DMS153 treated with DMSO at 0.1 percent for 48 hours (cell line): Measurements from ENCODE around the gene ST6GALNAC3.

Source experiments
- DNase-seq: peaks from one replicate; lab custom pipeline; 2025; ENCODE audit not compliant: unreplicated experiment; lab: John Stamatoyannopoulos, UW

ST6GALNAC3 gene

DNA sequence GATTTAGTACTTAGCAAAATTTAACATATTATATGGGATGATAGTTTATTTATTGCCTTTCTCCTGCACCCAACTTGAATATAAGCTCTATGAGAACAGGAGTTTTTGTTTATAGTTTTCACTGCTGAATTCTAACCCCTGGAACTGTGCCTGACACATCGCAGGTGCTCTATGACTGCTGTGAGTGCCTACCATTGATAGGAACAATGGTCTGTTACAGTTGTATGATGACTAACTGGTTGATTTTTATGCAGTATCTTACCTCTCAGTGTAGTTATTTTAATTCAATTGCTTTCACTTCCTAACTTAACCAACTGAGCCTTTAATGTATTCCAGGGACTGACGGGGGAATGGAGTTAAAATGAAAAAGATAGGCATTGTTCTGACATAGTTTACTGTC, 336.0 kb downstream of the ST6GALNAC3 start:
- DNase-seq, result no peak

- no peak for DNase-seq
Measured at GRCh38 chr1:76418531-76418930, 344.0 kb downstream of the ST6GALNAC3 start.

- no peak for DNase-seq
Measured at GRCh38 chr1:76419603-76420002, 345.1 kb downstream of the ST6GALNAC3 start.

- no peak for DNase-seq
Measured at GRCh38 chr1:76425201-76426145, 350.9 kb downstream of the ST6GALNAC3 start.

GRCh38 chr1:76426606-76427005, 352.1 kb downstream of the ST6GALNAC3 start:
- DNase-seq, result no peak

GRCh38 chr1:76428028-76428427, 353.5 kb downstream of the ST6GALNAC3 start:
- DNase-seq, result no peak

GRCh38 chr1:76430531-76430930, 356.0 kb downstream of the ST6GALNAC3 start:
- DNase-seq, result no peak

DNA sequence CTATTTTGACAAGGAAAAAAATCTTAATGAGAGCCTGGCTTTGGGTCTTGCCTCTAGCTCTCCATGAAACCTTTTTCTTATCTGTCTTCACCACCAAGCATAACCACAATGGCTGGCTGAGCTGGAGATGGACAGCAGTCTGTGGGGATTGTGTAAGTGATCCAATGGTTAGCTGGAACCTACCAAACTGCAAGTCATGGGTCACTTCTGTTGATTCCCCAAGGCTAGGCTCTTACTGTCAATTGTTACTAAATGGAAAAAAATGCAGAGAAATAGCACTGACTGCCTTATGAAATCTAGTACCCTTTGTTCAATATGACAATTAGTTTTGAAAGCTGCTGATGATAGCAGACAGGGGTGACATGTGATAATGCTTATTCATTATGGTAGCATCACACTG, 359.0 kb downstream of the ST6GALNAC3 start:
- no peak for DNase-seq

DNA sequence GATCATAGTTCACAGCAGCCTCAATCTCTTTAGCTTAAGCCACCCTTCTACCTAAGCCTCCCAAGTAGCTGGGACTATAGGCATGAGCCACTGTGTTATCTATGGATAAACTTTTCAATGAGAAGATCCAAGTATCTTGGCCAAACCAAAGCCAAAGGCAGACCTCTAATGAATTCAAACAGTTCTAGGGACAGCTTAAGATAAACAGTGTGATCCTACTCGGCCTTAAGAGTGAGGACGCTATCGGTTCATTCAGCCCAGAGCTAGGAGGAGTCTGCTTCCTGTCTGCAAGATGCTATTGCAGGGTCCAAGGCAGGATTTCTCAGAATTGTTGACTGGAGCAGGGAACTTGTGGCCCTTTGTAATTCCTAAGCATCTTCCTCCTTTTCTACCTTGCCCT, 368.7 kb downstream of the ST6GALNAC3 start:
- no peak for DNase-seq

GRCh38 chr1:76444773-76445172, 370.2 kb downstream of the ST6GALNAC3 start:
- DNase-seq, result no peak

- DNase-seq, result no peak
Measured at GRCh38 chr1:76450229-76450628, 375.7 kb downstream of the ST6GALNAC3 start.

DNA sequence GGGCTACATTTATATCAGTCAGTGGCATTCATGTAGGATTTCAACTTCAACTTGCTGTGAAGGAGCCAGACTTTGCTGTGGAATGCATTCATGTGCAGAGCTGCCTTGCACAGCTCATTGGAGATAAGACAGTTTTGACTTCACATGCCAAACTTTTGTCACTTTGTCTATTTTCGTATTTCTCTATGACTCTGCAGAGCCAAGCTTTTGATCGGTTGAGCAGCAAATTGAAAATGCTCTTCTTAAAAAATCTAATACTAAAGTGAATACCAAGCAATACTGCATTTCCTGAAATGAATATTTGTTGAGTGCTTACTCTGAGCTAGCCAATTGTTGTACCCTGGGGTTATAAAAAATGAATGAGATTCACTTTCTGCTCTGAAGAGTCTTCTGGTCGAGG, 388.7 kb downstream of the ST6GALNAC3 start:
- DNase-seq, result no peak

GRCh38 chr1:76463849-76464248, 389.3 kb downstream of the ST6GALNAC3 start:
- no peak for DNase-seq

GRCh38 chr1:76465030-76465429, 390.5 kb downstream of the ST6GALNAC3 start:
- no peak for DNase-seq

DNA sequence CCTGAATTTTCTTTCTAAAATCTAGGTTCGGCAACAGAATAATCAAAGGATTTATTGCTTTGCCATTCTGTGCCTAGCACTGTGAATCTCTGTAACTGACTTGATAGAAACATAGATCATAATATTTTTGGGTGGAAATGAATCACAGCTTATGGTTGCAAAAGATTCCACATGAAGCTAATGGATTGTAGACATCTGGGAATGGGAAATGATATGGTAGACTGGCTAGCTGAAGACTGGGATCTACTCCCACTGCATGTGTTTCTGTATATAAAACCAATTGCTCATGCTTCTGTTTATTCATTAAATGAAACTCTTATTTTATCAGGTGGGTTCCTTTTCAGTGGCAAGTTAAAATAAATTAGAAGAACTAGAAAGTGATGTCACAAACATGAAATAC, 395.6 kb downstream of the ST6GALNAC3 start:
- no peak for DNase-seq

GRCh38 chr1:76471536-76471935, 397.0 kb downstream of the ST6GALNAC3 start:
- no peak for DNase-seq

- DNase-seq, result no peak
Measured at GRCh38 chr1:76473591-76473990, 399.0 kb downstream of the ST6GALNAC3 start.

DNA sequence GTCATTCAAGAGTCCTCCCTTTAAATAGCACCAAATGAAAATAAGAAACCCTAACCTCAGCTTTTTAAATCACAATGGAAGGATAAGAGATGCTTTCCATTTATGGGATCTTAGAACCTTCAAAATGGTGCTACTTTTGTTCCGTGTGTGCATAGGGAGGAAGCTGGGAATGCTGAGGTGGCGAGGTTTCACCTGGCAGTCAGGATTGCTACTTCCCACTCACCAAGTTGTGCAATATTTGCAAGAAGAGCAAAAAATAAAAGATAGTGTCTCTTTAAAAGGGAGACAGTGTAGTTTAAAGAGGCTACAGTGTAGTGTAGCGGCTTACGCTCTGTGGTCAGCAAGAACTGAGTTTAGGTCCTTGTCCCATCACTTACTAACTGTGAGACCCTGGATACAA, 400.4 kb downstream of the ST6GALNAC3 start:
- DNase-seq, result no peak

- DNase-seq, result no peak
Measured at GRCh38 chr1:76477156-76477555, 402.6 kb downstream of the ST6GALNAC3 start.

- no peak for DNase-seq
Measured at GRCh38 chr1:76480827-76481226, 406.3 kb downstream of the ST6GALNAC3 start.

DNA sequence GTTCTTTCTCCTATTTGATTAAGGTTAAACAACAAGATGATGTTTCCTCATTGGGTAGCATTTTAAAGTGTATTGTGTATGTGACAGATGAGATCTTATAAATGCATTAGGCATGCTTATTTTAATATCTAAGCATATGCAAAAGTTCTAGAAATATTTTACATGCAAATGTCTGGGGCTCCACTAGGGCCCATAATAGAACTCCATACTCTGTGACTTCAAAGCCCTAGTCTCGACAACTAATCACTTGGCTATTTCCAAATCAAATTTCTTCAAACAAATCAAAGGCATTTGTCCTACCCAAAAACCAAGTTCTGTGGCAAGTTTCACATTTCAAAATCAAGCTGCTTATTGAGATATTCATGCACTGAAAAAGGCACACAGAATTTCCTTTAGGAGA, 407.1 kb downstream of the ST6GALNAC3 start:
- DNase-seq, result no peak

- no peak for DNase-seq
Measured at GRCh38 chr1:76482272-76482671, 407.7 kb downstream of the ST6GALNAC3 start.

DNA sequence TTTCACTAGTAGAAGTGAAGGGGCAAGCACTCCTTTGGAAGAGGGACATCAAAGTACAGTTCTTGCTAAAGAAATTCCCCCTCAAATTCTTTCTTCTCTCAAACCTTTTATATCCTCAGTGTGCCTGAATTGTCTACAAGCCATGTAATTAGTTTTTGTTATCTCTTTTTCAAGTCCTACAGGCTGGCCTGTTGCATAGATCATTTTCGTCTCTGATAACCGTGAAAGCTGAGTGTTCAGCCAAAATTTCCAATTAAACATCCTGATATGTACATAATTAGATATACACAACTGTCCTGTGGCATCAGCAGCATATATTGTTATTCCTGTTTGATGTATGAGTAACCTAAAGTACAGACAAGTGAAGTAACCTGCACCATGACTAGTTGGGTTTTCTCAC, 417.2 kb downstream of the ST6GALNAC3 start:
- DNase-seq, result no peak
